ENCODE results near the gene GNGT2. TPM values are rescaled to one million over a fixed set of nuclear protein-coding genes. Genes with fewer than 3 reads are reported as not detected.

The GNGT2 gene
- total RNA-seq, 1 donor from 2014 or later, result not detected

DNA sequence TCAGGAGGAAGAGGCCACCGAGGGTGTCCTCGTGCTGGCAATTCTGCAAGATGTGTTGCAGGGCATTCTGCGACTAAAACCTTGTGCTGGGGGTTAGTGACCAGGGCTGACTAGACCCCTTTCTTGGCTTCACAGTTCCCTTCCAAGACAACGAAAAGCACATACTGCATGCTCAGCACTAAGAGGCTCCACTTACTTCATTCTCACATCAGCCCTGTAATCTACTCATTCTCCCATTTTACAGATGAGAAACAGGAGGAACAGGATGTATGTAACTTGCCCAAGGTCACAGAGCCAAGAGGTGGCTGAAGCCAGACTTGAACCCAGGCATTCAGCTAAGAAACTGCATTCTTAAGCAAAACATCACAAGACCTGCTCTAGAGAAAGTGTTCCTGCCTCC is 25.5 kb upstream of the GNGT2 start:
- Histone ChIP-seq H3K4me3 (no peak overlapping the region), H3K79me2 (ENCODE audit: low read depth) (no peaks in the 10 kb centered on the region), H4K20me1 (ENCODE audit: low read depth) (no peaks in the 10 kb centered on the region), H3F3A (ENCODE audit: low read depth) (no peaks in the 10 kb centered on the region), H3K36me3 (no peaks in the 10 kb centered on the region), H3K4me1 (no peaks in the 10 kb centered on the region), H3K27ac (no peak overlapping the region), H3K4me2 (no peak overlapping the region), H3K9me3 (ENCODE audit: low read depth) (no peaks in the 10 kb centered on the region), H3K9ac (no peak overlapping the region), H3K27me3 (peaks cover 23% of the 10 kb centered on the region), H2AFZ (replicated peaks) (no peak overlapping the region)
- no peaks in the 10 kb centered on the region for H3K36me3 Mint-ChIP-seq
- H3K9me3 Mint-ChIP-seq, result no peaks in the 10 kb centered on the region
- DNase-seq (ENCODE audit: low spot score), result no peak
- H3K27me3 Mint-ChIP-seq (ENCODE audit: insufficient read depth, low read depth), result peaks cover 17% of the 10 kb centered on the region
- H3K27ac Mint-ChIP-seq, result peak overlapping the region; percentile 26
- H3K4me1 Mint-ChIP-seq, result peaks cover 2% of the 10 kb centered on the region
- no peak overlapping the region for H3K4me3 Mint-ChIP-seq
- no peak for TF ChIP-seq EZH2phosphoT487 (IDR thresholded peaks at IDR 0.05)
- TF ChIP-seq EZH2 (IDR thresholded peaks at IDR 0.05), result no peak
- TF ChIP-seq, protein P1, sequence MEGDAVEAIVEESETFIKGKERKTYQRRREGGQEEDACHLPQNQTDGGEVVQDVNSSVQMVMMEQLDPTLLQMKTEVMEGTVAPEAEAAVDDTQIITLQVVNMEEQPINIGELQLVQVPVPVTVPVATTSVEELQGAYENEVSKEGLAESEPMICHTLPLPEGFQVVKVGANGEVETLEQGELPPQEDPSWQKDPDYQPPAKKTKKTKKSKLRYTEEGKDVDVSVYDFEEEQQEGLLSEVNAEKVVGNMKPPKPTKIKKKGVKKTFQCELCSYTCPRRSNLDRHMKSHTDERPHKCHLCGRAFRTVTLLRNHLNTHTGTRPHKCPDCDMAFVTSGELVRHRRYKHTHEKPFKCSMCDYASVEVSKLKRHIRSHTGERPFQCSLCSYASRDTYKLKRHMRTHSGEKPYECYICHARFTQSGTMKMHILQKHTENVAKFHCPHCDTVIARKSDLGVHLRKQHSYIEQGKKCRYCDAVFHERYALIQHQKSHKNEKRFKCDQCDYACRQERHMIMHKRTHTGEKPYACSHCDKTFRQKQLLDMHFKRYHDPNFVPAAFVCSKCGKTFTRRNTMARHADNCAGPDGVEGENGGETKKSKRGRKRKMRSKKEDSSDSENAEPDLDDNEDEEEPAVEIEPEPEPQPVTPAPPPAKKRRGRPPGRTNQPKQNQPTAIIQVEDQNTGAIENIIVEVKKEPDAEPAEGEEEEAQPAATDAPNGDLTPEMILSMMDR (IDR thresholded peaks at IDR 0.05), result no peak

DNA sequence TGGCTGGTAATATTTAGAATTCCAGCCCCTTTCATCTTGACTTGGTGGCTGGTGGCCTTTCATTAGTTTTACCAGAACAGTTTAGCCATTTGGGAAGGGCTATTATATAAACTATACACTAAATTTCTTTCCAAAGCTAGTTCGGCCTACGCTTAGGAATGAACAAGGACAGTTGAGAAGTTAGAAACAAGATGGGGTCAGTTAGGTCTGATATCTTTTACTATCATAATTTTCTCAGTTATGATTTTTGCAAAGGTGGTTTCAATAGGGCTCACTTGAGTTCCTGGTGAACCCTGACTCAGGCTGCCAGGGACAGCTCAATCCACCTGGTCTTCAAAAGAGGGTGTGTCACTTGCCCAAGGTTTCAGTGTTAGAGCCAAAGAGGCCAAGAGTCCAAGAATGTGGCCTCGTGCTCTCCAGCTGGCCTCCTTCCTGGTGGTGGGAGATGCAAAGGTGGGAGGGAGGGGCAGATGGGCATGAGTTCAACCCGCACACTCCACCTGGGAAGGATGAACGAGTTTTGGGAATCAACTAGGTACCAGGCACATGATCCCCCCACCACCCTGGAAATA is 24.2 kb upstream of the GNGT2 start:
- Histone ChIP-seq H3K9me3 (ENCODE audit: low read depth) (no peaks in the 10 kb centered on the region), H3K4me3 (no peak overlapping the region), H3K36me3 (no peaks in the 10 kb centered on the region), H2AFZ (replicated peaks) (no peak overlapping the region), H3K27ac (no peak overlapping the region), H3F3A (ENCODE audit: low read depth) (no peaks in the 10 kb centered on the region), H3K9ac (no peak overlapping the region), H4K20me1 (ENCODE audit: low read depth) (no peaks in the 10 kb centered on the region), H3K79me2 (ENCODE audit: low read depth) (no peaks in the 10 kb centered on the region), H3K4me1 (no peaks in the 10 kb centered on the region), H3K4me2 (no peak overlapping the region), H3K27me3 (peaks cover 36% of the 10 kb centered on the region)
- Mint-ChIP-seq H3K27me3 (ENCODE audit: insufficient read depth, low read depth) (peaks cover 16% of the 10 kb centered on the region), H3K4me1 (peaks cover 3% of the 10 kb centered on the region), H3K36me3 (no peaks in the 10 kb centered on the region), H3K9me3 (no peaks in the 10 kb centered on the region), H3K4me3 (no peak overlapping the region), H3K27ac (no peak overlapping the region)
- TF ChIP-seq, protein P1 (IDR thresholded peaks at IDR 0.05), result no peak
- TF ChIP-seq EZH2 (IDR thresholded peaks at IDR 0.05) (no peak), EZH2phosphoT487 (IDR thresholded peaks at IDR 0.05) (no peak)
- DNase-seq (ENCODE audit: low spot score), result no peak

DNA sequence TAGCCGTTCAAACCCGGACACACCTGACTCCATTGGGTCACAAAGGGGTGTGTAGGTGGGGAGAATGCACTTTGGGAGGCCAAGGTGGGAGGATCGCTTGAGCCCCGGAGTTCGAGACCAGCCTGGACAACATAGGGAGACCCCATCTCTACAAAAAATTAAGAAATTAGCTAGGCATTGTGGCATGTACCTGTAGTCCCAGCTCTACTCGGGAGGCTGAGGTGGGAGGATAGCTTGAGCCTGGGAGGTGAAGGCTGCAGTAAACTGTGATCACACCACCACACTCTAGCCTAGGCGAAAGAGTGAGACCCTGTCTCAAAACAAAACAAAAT is 21.2 kb upstream of the GNGT2 start:
- no peaks in the 10 kb centered on the region for H3K9me3 Mint-ChIP-seq
- H3K4me2 ChIP-seq, result peak overlapping the region; percentile 82
- no peaks in the 10 kb centered on the region for H3K9me3 ChIP-seq (ENCODE audit: low read depth)
- H3K79me2 ChIP-seq (ENCODE audit: low read depth), result no peaks in the 10 kb centered on the region
- H2AFZ ChIP-seq (replicated peaks), result no peak overlapping the region
- no peaks in the 10 kb centered on the region for H3K4me1 ChIP-seq
- TF ChIP-seq EZH2 (IDR thresholded peaks at IDR 0.05), result no peak
- no peak for TF ChIP-seq EZH2phosphoT487 (IDR thresholded peaks at IDR 0.05)
- TF ChIP-seq, protein P1 (IDR thresholded peaks at IDR 0.05), result no peak
- H3F3A ChIP-seq (ENCODE audit: low read depth), result peaks cover 7% of the 10 kb centered on the region
- DNase-seq (ENCODE audit: low spot score), result no peak
- H3K36me3 Mint-ChIP-seq, result no peaks in the 10 kb centered on the region
- no peak overlapping the region for H3K9ac ChIP-seq
- H3K27ac ChIP-seq, result no peak overlapping the region
- no peak overlapping the region for H3K27ac Mint-ChIP-seq
- H3K27me3 Mint-ChIP-seq (ENCODE audit: insufficient read depth, low read depth), result peaks cover 40% of the 10 kb centered on the region
- no peak overlapping the region for H3K4me3 ChIP-seq
- peaks cover 66% of the 10 kb centered on the region for H3K27me3 ChIP-seq
- H4K20me1 ChIP-seq (ENCODE audit: low read depth), result no peaks in the 10 kb centered on the region
- H3K36me3 ChIP-seq, result no peaks in the 10 kb centered on the region
- H3K4me3 Mint-ChIP-seq, result peak overlapping the region; percentile 83
- peaks cover 11% of the 10 kb centered on the region for H3K4me1 Mint-ChIP-seq

Data from neural progenitor cell (in vitro differentiated cells).